MV-4-11 (cell line): ENCODE results near the gene ZNF799.
"Not testable (repeated sequence)": the region's sequence is repeated elsewhere in the genome, so short reads cannot be mapped to it uniquely, and the experiment has no call there.

ENCODE experiments used
- DNase-seq: peaks from one replicate; lab custom pipeline; 2025; lab: John Stamatoyannopoulos, UW

The ZNF799 gene

GRCh38 chr19:12400633-12401502 is at the start of gene ZNF799:
Gene ZNF799, minus strand, starts transcription at chr19:12401271. Its CDS starts 201 bp downstream, at chr19:12401070.
- DNase-seq = peak; percentile 96

GRCh38 chr19:12450844-12451243 is 49.8 kb upstream of the ZNF799 start:
- no peak for DNase-seq

GRCh38 chr19:12448808-12449207 is 47.7 kb upstream of the ZNF799 start:
- no peak for DNase-seq

GRCh38 chr19:12440541-12441316 is 39.7 kb upstream of the ZNF799 start, which contains the start of gene ZNF443:
Gene ZNF443, minus strand, starts transcription at chr19:12441021. Its CDS starts 107 bp downstream, at chr19:12440914.
- DNase-seq = peak; percentile 99

GRCh38 chr19:12439686-12440540 is 38.8 kb upstream of the ZNF799 start:
- DNase-seq = peak; percentile 33

- not testable (repeated sequence) for DNase-seq
Measured at GRCh38 chr19:12430726-12431299, 29.7 kb upstream of the ZNF799 start.

GRCh38 chr19:12425888-12426274 is 24.8 kb upstream of the ZNF799 start:
- no peak for DNase-seq

GRCh38 chr19:12425236-12425887 is 24.3 kb upstream of the ZNF799 start:
- DNase-seq = peak; percentile 48

GRCh38 chr19:12417273-12417672 is 16.2 kb upstream of the ZNF799 start:
- not testable (repeated sequence) for DNase-seq

GRCh38 chr19:12411893-12412292 is 10.8 kb upstream of the ZNF799 start:
- peak; percentile 80 for DNase-seq

GRCh38 chr19:12399901-12400632 is 1.0 kb downstream of the ZNF799 start:
- peak; percentile 33 for DNase-seq

- DNase-seq = not testable (repeated sequence)
Measured at GRCh38 chr19:12391148-12391547, 9.9 kb downstream of the ZNF799 start.

- not testable (repeated sequence) for DNase-seq
Measured at GRCh38 chr19:12386365-12386764, 14.7 kb downstream of the ZNF799 start.

GRCh38 chr19:12380444-12380737 is 20.7 kb downstream of the ZNF799 start:
- DNase-seq = no peak

- DNase-seq = no peak
Measured at GRCh38 chr19:12379732-12380443, 21.2 kb downstream of the ZNF799 start.

GRCh38 chr19:12374026-12374425 is 27.0 kb downstream of the ZNF799 start:
- DNase-seq = no peak

GRCh38 chr19:12365236-12366162 is 35.6 kb downstream of the ZNF799 start, which contains the start of gene ZNF442:
Gene ZNF442, minus strand, starts transcription at chr19:12365683. Its CDS starts 2,052 bp downstream, at chr19:12363631.
- DNase-seq = no peak

- DNase-seq = no peak
Measured at GRCh38 chr19:12364391-12365235, 36.5 kb downstream of the ZNF799 start.
